Measurements from ENCODE around the gene M1AP. TPM values are rescaled to one million over a fixed set of nuclear protein-coding genes. Genes with fewer than 3 reads are reported as not detected.

Gene M1AP
- total and polyA plus RNA-seq, 9 of the 15 experiments (the other 6 are each of a cell fraction or from before 2014, with no cell fraction given) = 0.06 to 0.33 (median 0.11) TPM; not detected in 4

DNA sequence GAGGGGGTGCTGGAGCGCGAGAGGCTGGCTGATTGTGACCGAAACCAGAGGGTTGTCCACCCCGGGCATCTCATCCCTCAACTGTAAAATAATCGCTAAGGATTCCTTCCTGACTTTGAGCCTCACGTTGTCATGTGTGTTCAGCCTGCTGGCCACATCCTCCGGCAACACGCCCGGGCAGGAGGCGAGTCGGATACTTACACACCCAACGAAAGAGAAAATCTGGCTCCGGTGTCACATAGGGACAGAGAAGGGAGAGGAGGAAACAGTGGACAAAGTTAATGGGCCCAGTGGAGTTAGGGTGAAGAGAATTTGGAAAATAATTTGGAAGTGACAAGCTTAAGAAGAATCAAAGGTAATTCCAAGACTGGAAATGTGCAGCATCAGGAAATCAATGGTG is 131.5 kb downstream of the M1AP start:
- no peak overlapping the region for H3K4me3 ChIP-seq
- H3K27me3 ChIP-seq (ENCODE audit: control insufficient read depth in 2 of 2, insufficient read depth in 2 of 2, low read length in 2 of 2) = no peaks in the 10 kb centered on the region
- FAIRE-seq = no peak
- in situ Hi-C loops (cut with MboI) (no loop called here), intact Hi-C loops (cut with micrococcal nuclease) (no loop called here)
- no peak overlapping the region for H3K27ac ChIP-seq (ENCODE audit: extremely low read depth, low read depth, low read length)
- no peaks in the 10 kb centered on the region for H3K9me3 ChIP-seq (replicated peaks; ENCODE audit: control insufficient read depth, insufficient read depth, low read depth, low read length)
- no peaks in the 10 kb centered on the region for H3K36me3 ChIP-seq (ENCODE audit: control insufficient read depth, insufficient read depth, low read length)
- H3K4me1 ChIP-seq (replicated peaks in 1 of 2; ENCODE audit: control insufficient read depth in 2 of 2, insufficient read depth in 2 of 2, low read length in 2 of 2) = peaks cover 0 to 19% of the 10 kb centered on the region in 2 experiments; a peak in 3 of 5 replicates
- H3K4me2 ChIP-seq (ENCODE audit: insufficient read depth, low read length) = no peak overlapping the region
- no peaks in the 10 kb centered on the region for H3K9me1 ChIP-seq (ENCODE audit: control insufficient read depth, insufficient read depth, low read length)
- ChIA-PET POLR2A (interaction anchor here (1.5 kb wide), 1 partner anchor 11 kb away, joined by 5 read pairs; no protein-coding TSS in a partner anchor), CTCF (ENCODE audit: low intra/inter-chr PET ratio) (no interaction called here)
- H4K20me1 ChIP-seq (replicated peaks; ENCODE audit: control insufficient read depth, insufficient read depth, low read length) = no peaks in the 10 kb centered on the region
- H3K9ac ChIP-seq (ENCODE audit: insufficient read depth in 1 of 2, low read depth in 2 of 2, low read length in 2 of 2) = no peak overlapping the region
- H3K79me2 ChIP-seq (ENCODE audit: control insufficient read depth, insufficient read depth, low read length) = no peaks in the 10 kb centered on the region
- TF ChIP-seq, protein P1, sequence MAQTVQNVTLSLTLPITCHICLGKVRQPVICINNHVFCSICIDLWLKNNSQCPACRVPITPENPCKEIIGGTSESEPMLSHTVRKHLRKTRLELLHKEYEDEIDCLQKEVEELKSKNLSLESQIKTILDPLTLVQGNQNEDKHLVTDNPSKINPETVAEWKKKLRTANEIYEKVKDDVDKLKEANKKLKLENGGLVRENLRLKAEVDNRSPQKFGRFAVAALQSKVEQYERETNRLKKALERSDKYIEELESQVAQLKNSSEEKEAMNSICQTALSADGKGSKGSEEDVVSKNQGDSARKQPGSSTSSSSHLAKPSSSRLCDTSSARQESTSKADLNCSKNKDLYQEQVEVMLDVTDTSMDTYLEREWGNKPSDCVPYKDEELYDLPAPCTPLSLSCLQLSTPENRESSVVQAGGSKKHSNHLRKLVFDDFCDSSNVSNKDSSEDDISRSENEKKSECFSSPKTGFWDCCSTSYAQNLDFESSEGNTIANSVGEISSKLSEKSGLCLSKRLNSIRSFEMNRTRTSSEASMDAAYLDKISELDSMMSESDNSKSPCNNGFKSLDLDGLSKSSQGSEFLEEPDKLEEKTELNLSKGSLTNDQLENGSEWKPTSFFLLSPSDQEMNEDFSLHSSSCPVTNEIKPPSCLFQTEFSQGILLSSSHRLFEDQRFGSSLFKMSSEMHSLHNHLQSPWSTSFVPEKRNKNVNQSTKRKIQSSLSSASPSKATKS (CRISPR knock-in tag; IDR thresholded peaks at IDR 0.05) = no peak
- no peak for TF ChIP-seq ZNF197 (CRISPR knock-in tag; IDR thresholded peaks at IDR 0.05; ENCODE audit: low read depth)
- TF ChIP-seq HOXB6 (CRISPR knock-in tag; IDR thresholded peaks at IDR 0.05; ENCODE audit: borderline replicate concordance) = no peak
- TF ChIP-seq RBFOX2 (IDR thresholded peaks at IDR 0.05; ENCODE audit: low read depth, low read length) = no peak
- TF ChIP-seq DACH1 (IDR thresholded peaks at IDR 0.05; ENCODE audit: partially characterized antibody) = no peak
- TF ChIP-seq, protein P2, sequence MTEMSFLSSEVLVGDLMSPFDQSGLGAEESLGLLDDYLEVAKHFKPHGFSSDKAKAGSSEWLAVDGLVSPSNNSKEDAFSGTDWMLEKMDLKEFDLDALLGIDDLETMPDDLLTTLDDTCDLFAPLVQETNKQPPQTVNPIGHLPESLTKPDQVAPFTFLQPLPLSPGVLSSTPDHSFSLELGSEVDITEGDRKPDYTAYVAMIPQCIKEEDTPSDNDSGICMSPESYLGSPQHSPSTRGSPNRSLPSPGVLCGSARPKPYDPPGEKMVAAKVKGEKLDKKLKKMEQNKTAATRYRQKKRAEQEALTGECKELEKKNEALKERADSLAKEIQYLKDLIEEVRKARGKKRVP (CRISPR knock-in tag; IDR thresholded peaks at IDR 0.05) = no peak
- TF ChIP-seq POLR2H (tag; IDR thresholded peaks at IDR 0.05; ENCODE audit: low read depth) = no peak
- TF ChIP-seq, protein P3, sequence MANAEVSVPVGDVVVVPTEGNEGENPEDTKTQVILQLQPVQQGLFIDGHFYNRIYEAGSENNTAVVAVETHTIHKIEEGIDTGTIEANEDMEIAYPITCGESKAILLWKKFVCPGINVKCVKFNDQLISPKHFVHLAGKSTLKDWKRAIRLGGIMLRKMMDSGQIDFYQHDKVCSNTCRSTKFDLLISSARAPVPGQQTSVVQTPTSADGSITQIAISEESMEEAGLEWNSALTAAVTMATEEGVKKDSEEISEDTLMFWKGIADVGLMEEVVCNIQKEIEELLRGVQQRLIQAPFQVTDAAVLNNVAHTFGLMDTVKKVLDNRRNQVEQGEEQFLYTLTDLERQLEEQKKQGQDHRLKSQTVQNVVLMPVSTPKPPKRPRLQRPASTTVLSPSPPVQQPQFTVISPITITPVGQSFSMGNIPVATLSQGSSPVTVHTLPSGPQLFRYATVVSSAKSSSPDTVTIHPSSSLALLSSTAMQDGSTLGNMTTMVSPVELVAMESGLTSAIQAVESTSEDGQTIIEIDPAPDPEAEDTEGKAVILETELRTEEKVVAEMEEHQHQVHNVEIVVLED (CRISPR knock-in tag; IDR thresholded peaks at IDR 0.05) = no peak
- no peak for TF ChIP-seq ILK (tag; IDR thresholded peaks at IDR 0.05; ENCODE audit: borderline replicate concordance, low read depth)
- TF ChIP-seq ZNF436 (CRISPR knock-in tag; IDR thresholded peaks at IDR 0.05) = no peak
- no peak for TF ChIP-seq FOS (IDR thresholded peaks at IDR 0.05; ENCODE audit: extremely low read depth, insufficient read length)
- no peak for TF ChIP-seq PYGO2 (tag; IDR thresholded peaks at IDR 0.05)
- no peak for ATAC-seq
- WGBS (ENCODE audit: insufficient coverage, low coverage, missing lambda C conversion rate) = 78% methylated on average over 10 of the region's 13 CpGs
- no peak for DNase-seq (ENCODE audit: extremely low read depth in 1 of 4, low spot score in 3 of 4)
- BruUV-seq (replicated peaks) = no TSS peak
- H2AFZ ChIP-seq (ENCODE audit: low read depth, low read length) = no peak overlapping the region
